IPS-NIHi7 (cell line): ENCODE results near the gene FGF3.
"Not testable (repeated sequence)": the region's sequence is repeated elsewhere in the genome, so short reads cannot be mapped to it uniquely, and the experiment has no call there.

Experiments
- DNase-seq: peaks from one replicate; pipeline ENCODE4 v3.0.0; 2012; ENCODE audit warnings: mixed read lengths; ENCODE audit errors: extremely low spot score

Gene FGF3

DNA sequence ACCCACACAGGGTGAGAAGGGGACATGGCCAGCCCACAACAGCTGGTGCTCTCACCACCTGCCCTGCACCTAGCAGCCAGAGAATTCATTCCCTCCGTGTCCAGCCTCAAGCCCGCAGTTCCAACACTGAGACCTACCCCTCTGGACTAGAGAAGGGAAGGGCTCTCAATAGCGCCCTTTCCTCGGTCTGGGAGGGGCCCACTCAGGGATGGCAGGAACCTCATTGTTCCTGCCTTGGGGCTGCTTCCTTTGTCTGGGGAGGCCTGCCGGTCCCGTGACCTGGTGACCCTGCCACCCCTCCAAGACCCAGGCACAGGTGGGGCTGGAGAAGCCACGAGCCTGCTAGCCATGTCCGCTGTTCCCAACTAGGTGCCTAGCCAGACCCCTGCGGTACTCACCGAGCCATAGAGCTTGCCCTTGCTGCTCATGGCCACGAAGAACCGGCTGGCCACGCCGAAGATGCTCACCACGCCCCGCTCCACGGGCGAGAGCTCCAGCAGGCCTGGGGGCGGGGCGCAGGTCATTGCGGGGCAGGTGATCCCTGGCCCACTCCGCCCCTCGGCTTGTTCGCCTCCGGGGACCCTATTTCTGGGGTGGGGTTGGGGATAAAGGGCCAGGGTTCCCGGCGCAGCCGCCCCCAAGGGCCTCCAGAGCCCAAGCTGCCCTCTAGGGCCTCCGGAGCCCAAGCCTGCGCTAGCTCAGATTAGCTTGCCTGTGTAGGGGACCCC lies 45.4 kb downstream of the FGF3 start:
- no peak for DNase-seq

DNA sequence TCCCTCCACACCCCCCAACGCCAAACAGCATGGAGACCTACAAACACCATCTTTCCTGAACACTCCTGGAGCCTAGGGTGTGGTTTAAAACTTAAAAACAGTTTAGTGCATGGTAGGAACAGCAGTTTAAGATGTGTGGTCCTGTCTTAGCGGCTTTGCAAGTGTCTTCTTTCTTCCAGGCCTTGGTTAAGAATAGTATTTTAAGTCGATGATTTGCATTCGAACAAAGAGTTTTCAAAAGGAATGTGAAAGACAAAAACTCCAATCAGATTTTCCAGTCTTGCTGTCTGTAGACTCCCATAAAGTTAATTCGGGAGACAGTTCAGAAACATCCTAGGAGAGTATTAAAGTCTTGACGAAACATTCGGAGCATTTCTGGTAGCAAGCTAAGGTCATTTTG lies 47.8 kb downstream of the FGF3 start:
- no peak for DNase-seq

DNA sequence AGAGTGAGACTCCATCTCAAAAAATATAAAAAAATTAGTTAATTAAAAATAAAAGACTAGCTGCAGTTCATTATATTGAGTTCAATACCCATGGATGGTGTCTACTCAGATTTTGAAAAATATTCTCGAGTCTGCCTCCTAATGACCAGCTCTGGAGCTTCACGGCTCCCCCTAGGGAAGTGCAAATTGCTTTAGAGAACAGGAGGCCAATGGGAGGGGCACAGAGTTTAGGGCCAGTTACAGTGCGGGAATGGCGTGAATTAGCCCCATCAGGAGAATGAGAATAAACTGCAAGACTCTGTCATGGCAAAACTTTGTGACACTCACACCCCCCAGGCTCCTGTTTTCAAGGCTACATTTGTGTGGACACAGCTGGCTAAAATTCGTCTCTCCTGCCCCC lies 48.7 kb downstream of the FGF3 start:
- peak; percentile 69 for DNase-seq

DNA sequence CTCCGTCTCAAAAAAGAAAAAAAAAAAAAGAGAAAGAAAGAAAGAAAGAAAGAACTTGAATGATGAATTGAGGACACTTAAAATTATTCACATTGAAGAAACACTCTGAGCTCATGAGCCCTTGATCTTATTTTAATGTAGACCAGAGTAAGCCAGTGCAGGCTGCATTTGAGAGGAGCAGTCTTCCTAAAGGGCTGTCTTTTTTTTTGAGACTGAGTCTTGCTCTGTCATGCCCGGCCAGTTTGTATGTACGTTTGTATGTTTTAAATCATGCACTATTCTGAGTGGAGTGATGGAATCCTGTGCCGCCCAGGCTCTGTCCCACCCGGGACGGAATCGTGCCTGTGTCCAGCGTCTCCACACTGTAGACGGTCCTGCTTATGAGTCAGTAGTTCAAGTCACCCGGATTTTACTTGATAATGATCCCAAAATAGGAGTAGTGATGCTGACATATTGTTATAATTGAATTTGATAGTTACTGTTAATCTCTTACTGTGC lies 53.7 kb downstream of the FGF3 start:
- no peak for DNase-seq

DNA sequence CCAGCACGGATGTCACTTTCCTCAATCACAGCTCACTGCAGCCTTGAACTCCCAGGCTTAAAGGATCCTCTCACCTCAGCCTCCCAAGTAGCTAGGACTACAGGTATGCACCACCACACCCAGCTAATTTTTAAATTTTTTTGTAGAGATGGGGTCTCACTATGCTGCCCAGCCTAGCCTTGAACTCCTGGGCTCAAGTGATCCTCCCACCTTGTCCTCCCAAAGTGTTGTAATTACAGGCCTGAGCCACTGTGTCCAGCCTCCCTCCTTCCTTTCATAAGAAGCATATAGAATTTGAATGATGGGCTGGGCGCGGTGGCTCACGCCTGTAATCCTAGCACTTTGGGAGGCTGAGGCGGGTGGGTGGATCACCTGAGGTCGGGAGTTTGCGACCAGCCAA lies 54.3 kb downstream of the FGF3 start:
- not testable (repeated sequence) for DNase-seq

DNA sequence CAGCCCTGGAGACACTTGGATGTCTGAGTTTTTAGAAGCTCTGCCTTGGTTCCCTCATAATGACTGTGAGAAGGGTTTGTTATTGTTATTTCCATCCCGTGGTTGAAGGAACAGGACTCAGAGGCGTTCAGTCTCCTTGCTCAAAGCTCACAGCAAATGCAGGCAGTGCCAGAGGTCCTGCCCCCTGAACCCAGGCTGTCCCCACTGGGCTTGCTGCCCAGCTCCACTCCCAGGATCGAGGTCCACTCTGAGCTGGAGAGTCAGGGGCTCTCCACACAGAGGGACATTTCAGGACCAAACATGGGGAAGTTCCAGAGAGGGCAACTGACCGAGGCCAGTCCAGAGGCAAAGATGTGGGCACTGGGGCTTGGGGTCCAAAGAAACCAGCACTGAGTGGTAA lies 58.9 kb downstream of the FGF3 start:
- no peak for DNase-seq
